Progenitor cell of endocrine pancreas (in vitro differentiated cells): ENCODE results near the gene GPR82. TPM values are rescaled to one million over a fixed set of nuclear protein-coding genes. Genes with fewer than 3 reads are reported as not detected.

Experiments used
- DNase-seq: peaks from one replicate; pipeline ENCODE4 v3.0.0; 2021; ENCODE audit warnings: low spot score; ENCODE audit not compliant: unreplicated experiment
- H3K27ac Mint-ChIP-seq: 2 replicates; pipeline ENCODE4 v1.8.0; 2021; ENCODE audit warnings: mild to moderate bottlenecking, moderate library complexity, mixed read lengths
- H3K27me3 Mint-ChIP-seq: 2 replicates; pipeline ENCODE4 v1.8.0; 2021; ENCODE audit warnings: mixed read lengths
- H3K36me3 Mint-ChIP-seq: 2 replicates; pipeline ENCODE4 v1.8.0; 2022; ENCODE audit warnings: mixed read lengths; ENCODE audit not compliant: insufficient read depth
- H3K4me1 Mint-ChIP-seq: 2 replicates; pipeline ENCODE4 v1.8.0; 2021; ENCODE audit warnings: low read depth, mixed read lengths
- H3K4me3 Mint-ChIP-seq: 2 replicates; pipeline ENCODE4 v1.8.0; 2021; ENCODE audit warnings: low read depth, mild to moderate bottlenecking, moderate library complexity, mixed read lengths
- H3K9me3 Mint-ChIP-seq: 2 replicates; pipeline ENCODE4 v1.8.0; 2021; ENCODE audit warnings: low read depth, mixed read lengths
- CTCF ChIP-seq: fragments of 200-600 bp; sonication (generic); IDR thresholded peaks from one replicate; pipeline ENCODE4 v1.5.0; 2021; ENCODE audit warnings: antibody characterized with exemption, mild to moderate bottlenecking; ENCODE audit not compliant: unreplicated experiment
- total RNA-seq: library from RNA; stranded (reverse); gene quantifications from 2 replicates; pipeline ENCODE4 v1.2.1, GENCODE V29; 2021

The GPR82 gene
- total RNA-seq, 1 donor from 2014 or later = not detected

- TF ChIP-seq CTCF = peak; percentile 14
- Mint-ChIP-seq H3K27me3 (no peaks in the 10 kb centered on the region), H3K9me3 (peaks cover 9% of the 10 kb centered on the region), H3K27ac (no peak overlapping the region), H3K36me3 (peaks cover 1% of the 10 kb centered on the region), H3K4me3 (no peak overlapping the region), H3K4me1 (peaks cover 5% of the 10 kb centered on the region)
- DNase-seq = no peak
Measured at GRCh38 chrX:41734530-41734929, 10.5 kb downstream of the GPR82 start.

GRCh38 chrX:41737065-41737464, 13.1 kb downstream of the GPR82 start:
- Mint-ChIP-seq H3K36me3 (peaks cover 1% of the 10 kb centered on the region), H3K27ac (no peak overlapping the region), H3K9me3 (peaks cover 9% of the 10 kb centered on the region), H3K27me3 (no peaks in the 10 kb centered on the region), H3K4me1 (peaks cover 5% of the 10 kb centered on the region), H3K4me3 (no peak overlapping the region)
- no peak for TF ChIP-seq CTCF
- DNase-seq = no peak

- TF ChIP-seq CTCF = no peak
- no peak for DNase-seq
- Mint-ChIP-seq H3K4me1 (peaks cover 5% of the 10 kb centered on the region), H3K36me3 (peaks cover 8% of the 10 kb centered on the region), H3K9me3 (peaks cover 10% of the 10 kb centered on the region), H3K4me3 (no peak overlapping the region), H3K27me3 (no peaks in the 10 kb centered on the region), H3K27ac (no peak overlapping the region)
Measured at GRCh38 chrX:41739871-41740270, 15.9 kb downstream of the GPR82 start.

- no peaks in the 10 kb centered on the region for H3K4me1 Mint-ChIP-seq
- TF ChIP-seq CTCF = no peak
- H3K4me3 Mint-ChIP-seq = no peak overlapping the region
- H3K36me3 Mint-ChIP-seq = peaks cover 4% of the 10 kb centered on the region
- H3K27me3 Mint-ChIP-seq = no peaks in the 10 kb centered on the region
- no peak overlapping the region for H3K27ac Mint-ChIP-seq
- DNase-seq = no peak
- H3K9me3 Mint-ChIP-seq = peaks cover 19% of the 10 kb centered on the region
Measured at GRCh38 chrX:41750716-41751115, 26.7 kb downstream of the GPR82 start.

- peaks cover 4% of the 10 kb centered on the region for H3K4me1 Mint-ChIP-seq
- H3K9me3 Mint-ChIP-seq = peaks cover 20% of the 10 kb centered on the region
- DNase-seq = no peak
- H3K4me3 Mint-ChIP-seq = no peak overlapping the region
- peaks cover 2% of the 10 kb centered on the region for H3K36me3 Mint-ChIP-seq
- H3K27me3 Mint-ChIP-seq = no peaks in the 10 kb centered on the region
- TF ChIP-seq CTCF = no peak
- no peak overlapping the region for H3K27ac Mint-ChIP-seq
Measured at GRCh38 chrX:41758401-41758800, 34.4 kb downstream of the GPR82 start.
